ENCODE results near the gene RPLP1. TPM values are rescaled to one million over a fixed set of nuclear protein-coding genes. Genes with fewer than 3 reads are reported as not detected.

The RPLP1 gene
- total RNA-seq, 2 donors from 2014 or later, result 444 to 515 TPM

GRCh38 chr15:69410248-69410874, 42.3 kb upstream of the RPLP1 start:
- ATAC-seq (ENCODE audit: insufficient number of reproducible peaks, low FRiP score, low read depth) (no peak), DNase-seq (ENCODE audit: low spot score) (no peak)
- Histone ChIP-seq H3K27ac (no peak overlapping the region), H3K36me3 (no peaks in the 10 kb centered on the region), H3K4me1 (ENCODE audit: control insufficient read depth in 1 of 2, low read depth in 2 of 2) (peaks cover 3 to 48% of the 10 kb centered on the region in 2 donors), H3K4me3 (no peak overlapping the region), H3K9me3 (no peaks in the 10 kb centered on the region), H3K27me3 (replicated peaks; ENCODE audit: insufficient read depth) (no peaks in the 10 kb centered on the region)
- no peak for TF ChIP-seq CTCF (IDR thresholded peaks at IDR 0.05)

DNA sequence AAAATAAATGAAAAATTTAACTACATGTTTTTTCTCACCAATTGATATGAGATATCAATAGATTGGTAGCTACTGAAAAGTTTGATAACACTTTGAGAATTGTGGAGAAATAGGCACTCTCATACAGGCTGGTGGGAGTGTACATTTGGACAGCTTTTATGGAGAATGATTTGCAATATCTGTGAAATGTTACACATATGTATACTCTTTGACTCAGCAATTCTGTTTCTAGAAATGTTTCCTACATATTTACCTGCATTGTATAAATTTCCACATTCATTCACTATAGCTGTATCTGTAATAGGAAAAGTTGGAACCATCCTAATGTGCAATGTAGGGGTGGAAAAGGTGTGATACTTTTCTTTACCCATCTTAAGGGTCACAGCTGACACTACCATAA, 40.3 kb upstream of the RPLP1 start:
- Histone ChIP-seq H3K4me1 (ENCODE audit: control insufficient read depth in 1 of 2, low read depth in 2 of 2) (peaks cover 7 to 54% of the 10 kb centered on the region in 2 donors), H3K27me3 (replicated peaks; ENCODE audit: insufficient read depth) (no peaks in the 10 kb centered on the region), H3K9me3 (no peaks in the 10 kb centered on the region), H3K36me3 (no peaks in the 10 kb centered on the region), H3K27ac (no peak overlapping the region), H3K4me3 (peak overlapping the region; percentile 89)
- TF ChIP-seq CTCF (IDR thresholded peaks at IDR 0.05), result no peak
- ATAC-seq (ENCODE audit: insufficient number of reproducible peaks, low FRiP score, low read depth) (no peak), DNase-seq (ENCODE audit: low spot score) (no peak)

- peak overlapping the region; percentile 89 for H3K4me3 ChIP-seq
- H3K4me1 ChIP-seq (ENCODE audit: control insufficient read depth in 1 of 2, low read depth in 2 of 2), result peaks cover 7 to 54% of the 10 kb centered on the region in 2 donors
- no peaks in the 10 kb centered on the region for H3K36me3 ChIP-seq
- no peaks in the 10 kb centered on the region for H3K9me3 ChIP-seq
- H3K27me3 ChIP-seq (replicated peaks; ENCODE audit: insufficient read depth), result no peaks in the 10 kb centered on the region
- ATAC-seq (ENCODE audit: insufficient number of reproducible peaks, low FRiP score, low read depth), result no peak
- no peak for TF ChIP-seq CTCF (IDR thresholded peaks at IDR 0.05)
- no peak overlapping the region for H3K27ac ChIP-seq
- DNase-seq (ENCODE audit: low spot score), result no peak
Observed at GRCh38 chr15:69412701-69413100, 39.9 kb upstream of the RPLP1 start.

GRCh38 chr15:69413822-69414700, 38.6 kb upstream of the RPLP1 start, which contains the start of gene KIF23:
KIF23 (plus strand) TSS chr15:69414349; CDS start chr15:69414466, 117 bp downstream.
- peaks cover 7 to 54% of the 10 kb centered on the region in 2 donors for H3K4me1 ChIP-seq (ENCODE audit: control insufficient read depth in 1 of 2, low read depth in 2 of 2)
- DNase-seq (ENCODE audit: low spot score) (peak; percentile 59), ATAC-seq (ENCODE audit: insufficient number of reproducible peaks, low FRiP score, low read depth) (peak; percentile 71)
- H3K27ac ChIP-seq, result peak within 1 kb of the TSS; percentile 90 to 91
- H3K4me3 ChIP-seq, result peak within 1 kb of the TSS; percentile 89
- H3K27me3 ChIP-seq (replicated peaks; ENCODE audit: insufficient read depth), result no peaks in the 10 kb centered on the region
- no peaks in the 10 kb centered on the region for H3K36me3 ChIP-seq
- TF ChIP-seq CTCF (IDR thresholded peaks at IDR 0.05), result no peak
- no peaks in the 10 kb centered on the region for H3K9me3 ChIP-seq

- Histone ChIP-seq H3K4me1 (ENCODE audit: control insufficient read depth in 1 of 2, low read depth in 2 of 2) (peaks cover 7 to 51% of the 10 kb centered on the region in 2 donors), H3K27me3 (replicated peaks; ENCODE audit: insufficient read depth) (no peaks in the 10 kb centered on the region), H3K9me3 (no peaks in the 10 kb centered on the region), H3K4me3 (peak overlapping the region; percentile 89), H3K36me3 (no peaks in the 10 kb centered on the region), H3K27ac (peak overlapping the region; percentile 90 to 91)
- DNase-seq (ENCODE audit: low spot score) (no peak), ATAC-seq (ENCODE audit: insufficient number of reproducible peaks, low FRiP score, low read depth) (peak; percentile 68)
- no peak for TF ChIP-seq CTCF (IDR thresholded peaks at IDR 0.05)
Observed at GRCh38 chr15:69414701-69415167, 37.9 kb upstream of the RPLP1 start.

All from thoracic aorta (tissue), 2 donors.